ENCODE measurements around the gene DDX43. TPM values are rescaled to one million over a fixed set of nuclear protein-coding genes. Genes with fewer than 3 reads are reported as not detected.

DDX43 gene
- total and polyA plus RNA-seq, 2 donors (not counting 1 experiment from before 2014, with no cell fraction given), result 1.5 to 2.0 TPM

DNA sequence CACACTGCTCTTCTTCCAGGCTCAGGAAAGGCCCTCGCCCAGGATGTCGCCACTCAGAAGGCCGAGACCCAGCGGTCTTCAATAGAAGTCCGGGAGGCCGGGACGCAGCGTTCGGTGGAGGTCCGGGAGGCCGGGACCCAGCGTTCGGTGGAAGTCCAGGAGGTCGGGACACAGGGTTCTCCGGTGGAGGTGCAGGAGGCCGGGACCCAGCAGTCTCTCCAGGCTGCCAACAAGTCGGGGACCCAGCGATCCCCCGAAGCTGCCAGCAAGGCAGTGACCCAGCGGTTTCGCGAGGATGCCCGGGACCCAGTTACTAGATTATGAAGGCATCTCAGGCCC is 31.1 kb upstream of the DDX43 start:
- Histone ChIP-seq H3K79me2 (ENCODE audit: control insufficient read depth, insufficient read depth, low read length) (no peaks in the 10 kb centered on the region), H4K20me1 (ENCODE audit: control insufficient read depth, extremely low read depth, insufficient read depth, low read length) (no peaks in the 10 kb centered on the region), H2AFZ (ENCODE audit: low read length) (no peak overlapping the region), H3K9me3 (ENCODE audit: control insufficient read depth, insufficient read depth, low read depth, low read length) (no peaks in the 10 kb centered on the region), H3K36me3 (ENCODE audit: control insufficient read depth, insufficient read depth, low read length) (no peaks in the 10 kb centered on the region), H3K27ac (ENCODE audit: insufficient read depth, low read length) (no peak overlapping the region), H3K4me3 (replicated peaks in 1 of 4; ENCODE audit: control extremely low read depth in 1 of 4, insufficient read depth in 1 of 4, low read depth in 3 of 4, low read length in 4 of 4) (no peak overlapping the region), H3K4me2 (ENCODE audit: extremely low read depth, insufficient read depth, low read length) (no peak overlapping the region), H3K27me3 (ENCODE audit: control insufficient read depth, insufficient read depth, low read length) (peaks cover 2% of the 10 kb centered on the region), H3K9ac (ENCODE audit: insufficient read depth, low read length) (no peak overlapping the region), H3K4me1 (ENCODE audit: control insufficient read depth, extremely low read depth, insufficient read depth, low read length) (no peaks in the 10 kb centered on the region)
- no peak for TF ChIP-seq EZH2 (IDR thresholded peaks at IDR 0.05; ENCODE audit: low read length, missing control alignments)
- TF ChIP-seq, protein P1, sequence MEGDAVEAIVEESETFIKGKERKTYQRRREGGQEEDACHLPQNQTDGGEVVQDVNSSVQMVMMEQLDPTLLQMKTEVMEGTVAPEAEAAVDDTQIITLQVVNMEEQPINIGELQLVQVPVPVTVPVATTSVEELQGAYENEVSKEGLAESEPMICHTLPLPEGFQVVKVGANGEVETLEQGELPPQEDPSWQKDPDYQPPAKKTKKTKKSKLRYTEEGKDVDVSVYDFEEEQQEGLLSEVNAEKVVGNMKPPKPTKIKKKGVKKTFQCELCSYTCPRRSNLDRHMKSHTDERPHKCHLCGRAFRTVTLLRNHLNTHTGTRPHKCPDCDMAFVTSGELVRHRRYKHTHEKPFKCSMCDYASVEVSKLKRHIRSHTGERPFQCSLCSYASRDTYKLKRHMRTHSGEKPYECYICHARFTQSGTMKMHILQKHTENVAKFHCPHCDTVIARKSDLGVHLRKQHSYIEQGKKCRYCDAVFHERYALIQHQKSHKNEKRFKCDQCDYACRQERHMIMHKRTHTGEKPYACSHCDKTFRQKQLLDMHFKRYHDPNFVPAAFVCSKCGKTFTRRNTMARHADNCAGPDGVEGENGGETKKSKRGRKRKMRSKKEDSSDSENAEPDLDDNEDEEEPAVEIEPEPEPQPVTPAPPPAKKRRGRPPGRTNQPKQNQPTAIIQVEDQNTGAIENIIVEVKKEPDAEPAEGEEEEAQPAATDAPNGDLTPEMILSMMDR (conservative IDR thresholded peaks at IDR 0.05 in 1 of 2, IDR thresholded peaks at IDR 0.05 in 1 of 2; ENCODE audit: low read depth in 1 of 2, low read length in 2 of 2), result no peak
- no peak for DNase-seq (ENCODE audit: low read depth in 2 of 2)

DNA sequence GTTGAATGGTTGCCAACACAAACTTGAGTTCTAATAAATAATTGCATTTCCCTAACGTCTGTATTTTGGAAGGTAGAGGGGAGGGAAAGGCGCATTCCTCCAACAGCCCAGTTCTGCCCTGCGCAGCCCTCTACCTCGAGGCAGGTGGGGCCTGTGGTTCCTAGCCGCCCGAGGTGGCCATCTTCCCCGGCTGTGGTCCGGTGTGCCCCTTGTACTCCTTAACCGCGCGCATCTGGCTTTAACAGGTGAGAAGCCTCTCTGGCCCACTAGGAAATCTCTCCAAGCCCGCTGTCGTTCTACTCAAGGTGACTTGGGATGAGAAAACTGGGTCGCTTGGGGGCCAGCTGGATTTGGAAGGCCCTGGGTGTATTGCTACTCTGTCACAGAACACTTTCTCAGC is 30.5 kb upstream of the DDX43 start:
- H3K4me1 ChIP-seq (ENCODE audit: control insufficient read depth, extremely low read depth, insufficient read depth, low read length), result no peaks in the 10 kb centered on the region
- H3K4me3 ChIP-seq (replicated peaks in 1 of 4; ENCODE audit: control extremely low read depth in 1 of 4, insufficient read depth in 1 of 4, low read depth in 3 of 4, low read length in 4 of 4), result no peak overlapping the region
- DNase-seq (ENCODE audit: low read depth in 2 of 2), result no peak
- no peak overlapping the region for H3K4me2 ChIP-seq (ENCODE audit: extremely low read depth, insufficient read depth, low read length)
- no peaks in the 10 kb centered on the region for H3K9me3 ChIP-seq (ENCODE audit: control insufficient read depth, insufficient read depth, low read depth, low read length)
- no peak for TF ChIP-seq EZH2 (IDR thresholded peaks at IDR 0.05; ENCODE audit: low read length, missing control alignments)
- TF ChIP-seq, protein P1 (conservative IDR thresholded peaks at IDR 0.05 in 1 of 2, IDR thresholded peaks at IDR 0.05 in 1 of 2; ENCODE audit: low read depth in 1 of 2, low read length in 2 of 2), result no peak
- H3K79me2 ChIP-seq (ENCODE audit: control insufficient read depth, insufficient read depth, low read length), result no peaks in the 10 kb centered on the region
- H2AFZ ChIP-seq (ENCODE audit: low read length), result no peak overlapping the region
- H3K9ac ChIP-seq (ENCODE audit: insufficient read depth, low read length), result no peak overlapping the region
- H3K36me3 ChIP-seq (ENCODE audit: control insufficient read depth, insufficient read depth, low read length), result no peaks in the 10 kb centered on the region
- H3K27ac ChIP-seq (ENCODE audit: insufficient read depth, low read length), result no peak overlapping the region
- H3K27me3 ChIP-seq (ENCODE audit: control insufficient read depth, insufficient read depth, low read length), result peaks cover 4% of the 10 kb centered on the region
- no peaks in the 10 kb centered on the region for H4K20me1 ChIP-seq (ENCODE audit: control insufficient read depth, extremely low read depth, insufficient read depth, low read length)

DNA sequence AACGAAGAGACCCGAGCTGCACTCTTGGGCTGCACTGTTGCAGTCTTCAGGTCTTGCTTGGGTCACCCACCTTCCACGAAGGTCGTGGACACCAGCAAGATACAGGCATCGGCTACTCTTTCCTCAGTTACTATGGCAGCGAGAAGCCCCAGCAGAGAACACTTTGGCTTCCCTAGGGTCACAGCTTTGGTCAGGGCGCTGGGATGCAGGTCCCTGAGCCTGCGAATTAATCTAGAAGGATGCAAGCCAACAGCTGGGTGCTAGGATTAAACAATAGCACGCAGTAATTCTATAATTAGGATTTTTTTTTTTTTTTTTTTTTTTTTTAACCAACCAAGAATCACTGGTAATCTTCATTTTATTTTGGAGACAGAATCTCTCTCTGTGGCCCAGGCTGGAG is 30.1 kb upstream of the DDX43 start:
- Histone ChIP-seq H3K9ac (ENCODE audit: insufficient read depth, low read length) (no peak overlapping the region), H3K27ac (ENCODE audit: insufficient read depth, low read length) (no peak overlapping the region), H3K4me3 (replicated peaks in 1 of 4; ENCODE audit: control extremely low read depth in 1 of 4, insufficient read depth in 1 of 4, low read depth in 3 of 4, low read length in 4 of 4) (no peak overlapping the region), H3K4me1 (ENCODE audit: control insufficient read depth, extremely low read depth, insufficient read depth, low read length) (no peaks in the 10 kb centered on the region), H3K36me3 (ENCODE audit: control insufficient read depth, insufficient read depth, low read length) (no peaks in the 10 kb centered on the region), H3K4me2 (ENCODE audit: extremely low read depth, insufficient read depth, low read length) (no peak overlapping the region), H3K27me3 (ENCODE audit: control insufficient read depth, insufficient read depth, low read length) (peaks cover 4% of the 10 kb centered on the region), H3K9me3 (ENCODE audit: control insufficient read depth, insufficient read depth, low read depth, low read length) (no peaks in the 10 kb centered on the region), H2AFZ (ENCODE audit: low read length) (no peak overlapping the region), H4K20me1 (ENCODE audit: control insufficient read depth, extremely low read depth, insufficient read depth, low read length) (no peaks in the 10 kb centered on the region), H3K79me2 (ENCODE audit: control insufficient read depth, insufficient read depth, low read length) (no peaks in the 10 kb centered on the region)
- DNase-seq (ENCODE audit: low read depth in 2 of 2), result no peak
- TF ChIP-seq EZH2 (IDR thresholded peaks at IDR 0.05; ENCODE audit: low read length, missing control alignments), result no peak
- TF ChIP-seq, protein P1 (conservative IDR thresholded peaks at IDR 0.05 in 1 of 2, IDR thresholded peaks at IDR 0.05 in 1 of 2; ENCODE audit: low read depth in 1 of 2, low read length in 2 of 2), result no peak

All from fibroblast of lung (primary cell).